RCC 7860 (cell line): ENCODE data around the gene NOXO1.
"Not testable (repeated sequence)": the region's sequence is repeated elsewhere in the genome, so short reads cannot be mapped to it uniquely, and the experiment has no call there.

ENCODE experiments used
- DNase-seq: peaks from one replicate; pipeline ENCODE4 v3.0.0-alpha.2; 2015; ENCODE audit warnings: low spot score
- FAIRE-seq: peaks from 2 replicates; lab custom pipeline; 2012; peaks lifted over from hg19 to GRCh38; lab: Jason Lieb, UNC

NOXO1 gene

DNA sequence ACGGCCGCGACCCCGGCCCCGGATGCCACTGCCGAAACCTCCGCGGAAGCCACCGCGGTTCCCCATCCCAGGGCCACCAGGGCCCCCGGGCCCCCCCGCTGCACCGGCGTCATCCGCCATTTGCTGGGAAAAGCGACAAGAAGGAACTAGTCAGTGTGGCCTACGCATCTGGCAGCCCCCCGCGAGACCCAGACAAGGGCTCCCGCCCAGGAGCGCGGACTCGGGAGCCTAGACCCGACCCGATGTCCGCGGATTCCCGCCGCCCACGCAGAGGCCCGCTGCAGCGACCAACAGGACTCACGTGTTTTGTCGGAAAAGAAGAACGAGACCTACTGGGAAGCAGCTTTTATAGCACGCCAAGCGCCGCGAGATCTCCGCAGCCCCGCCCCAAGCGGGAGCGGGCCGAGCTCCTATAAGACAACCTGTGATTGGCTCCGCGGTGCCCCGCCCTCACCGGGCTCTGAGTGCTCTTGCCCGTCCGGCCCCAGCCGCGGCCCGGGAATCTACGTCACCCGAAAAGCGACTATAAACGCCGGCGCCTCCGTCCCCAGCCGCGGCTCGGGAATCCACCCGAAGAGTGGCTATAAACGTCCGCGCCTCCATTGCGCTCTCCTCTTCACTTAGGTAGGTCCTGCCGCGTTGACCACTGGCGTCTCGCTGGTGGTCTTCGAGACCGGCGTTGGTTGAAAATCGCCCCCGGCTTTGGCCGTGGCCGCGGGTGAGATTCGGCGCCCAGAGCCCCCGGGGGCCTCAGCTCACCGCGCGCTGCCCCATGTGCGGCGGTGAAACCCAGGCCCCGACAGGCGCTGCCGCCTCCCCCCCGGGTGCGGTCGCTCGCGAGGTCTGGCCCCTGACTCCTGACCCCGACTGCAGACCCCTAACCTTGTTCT, 16.5 kb downstream of the NOXO1 start, which contains the start of gene RPS2:
RPS2 (minus strand) TSS at position 321 of the 890 bp plus-strand sequence; CDS start at position 120, 201 bp downstream.
- peak; percentile 97 for DNase-seq
- FAIRE-seq, result peak; percentile 89

GRCh38 chr16:1963806-1964505, 17.3 kb downstream of the NOXO1 start:
- no peak for DNase-seq
- FAIRE-seq, result no peak

DNA sequence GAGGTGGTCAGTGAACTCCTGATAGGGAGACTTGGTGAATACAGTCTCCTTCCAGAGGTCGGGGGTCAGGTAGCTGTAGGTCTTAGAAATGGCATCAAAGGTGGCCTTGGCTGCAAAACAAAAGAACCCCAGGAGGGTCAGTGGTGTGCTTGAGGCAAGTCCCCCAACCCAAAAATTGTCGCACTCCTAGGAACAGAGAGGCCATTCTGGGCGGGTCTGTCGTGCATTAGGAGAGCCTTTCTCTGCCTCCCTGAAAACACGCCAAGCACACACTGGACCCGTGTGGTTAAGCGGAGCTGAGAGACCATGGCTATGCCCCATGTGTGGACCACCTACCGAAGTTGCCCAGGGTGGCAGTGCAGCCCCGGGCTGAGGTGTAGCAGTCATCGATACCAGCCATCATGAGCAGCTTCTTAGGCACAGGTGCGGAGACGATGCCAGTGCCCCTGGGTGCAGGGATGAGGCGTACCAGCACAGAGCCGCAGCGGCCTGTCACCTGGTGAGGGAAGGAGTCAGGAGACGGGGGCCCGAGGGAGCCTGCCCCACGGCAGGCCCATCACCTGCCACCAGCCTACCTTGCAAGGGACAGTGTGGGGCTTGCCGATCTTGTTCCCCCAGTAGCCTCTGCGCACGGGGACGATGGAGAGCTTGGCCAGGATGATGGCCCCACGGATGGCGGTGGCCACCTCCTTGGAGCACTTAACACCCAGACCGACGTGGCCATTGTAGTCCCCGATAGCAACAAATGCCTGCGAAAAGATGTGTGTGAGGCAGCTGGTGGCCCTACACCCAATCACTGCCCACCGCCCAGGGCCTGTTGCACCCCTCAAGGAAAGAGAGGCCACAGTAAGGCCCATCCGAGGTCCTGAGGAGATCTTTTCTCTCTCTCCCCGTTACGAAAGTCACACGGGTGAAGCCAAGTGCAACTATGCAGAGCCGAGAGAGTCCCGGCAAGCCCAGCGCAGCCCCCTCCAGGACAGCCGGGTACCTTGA, 18.8 kb downstream of the NOXO1 start:
- not testable (repeated sequence) for FAIRE-seq, DNase-seq

GRCh38 chr16:1961651-1962067, 19.6 kb downstream of the NOXO1 start:
- FAIRE-seq, result no peak
- DNase-seq, result peak; percentile 9

DNA sequence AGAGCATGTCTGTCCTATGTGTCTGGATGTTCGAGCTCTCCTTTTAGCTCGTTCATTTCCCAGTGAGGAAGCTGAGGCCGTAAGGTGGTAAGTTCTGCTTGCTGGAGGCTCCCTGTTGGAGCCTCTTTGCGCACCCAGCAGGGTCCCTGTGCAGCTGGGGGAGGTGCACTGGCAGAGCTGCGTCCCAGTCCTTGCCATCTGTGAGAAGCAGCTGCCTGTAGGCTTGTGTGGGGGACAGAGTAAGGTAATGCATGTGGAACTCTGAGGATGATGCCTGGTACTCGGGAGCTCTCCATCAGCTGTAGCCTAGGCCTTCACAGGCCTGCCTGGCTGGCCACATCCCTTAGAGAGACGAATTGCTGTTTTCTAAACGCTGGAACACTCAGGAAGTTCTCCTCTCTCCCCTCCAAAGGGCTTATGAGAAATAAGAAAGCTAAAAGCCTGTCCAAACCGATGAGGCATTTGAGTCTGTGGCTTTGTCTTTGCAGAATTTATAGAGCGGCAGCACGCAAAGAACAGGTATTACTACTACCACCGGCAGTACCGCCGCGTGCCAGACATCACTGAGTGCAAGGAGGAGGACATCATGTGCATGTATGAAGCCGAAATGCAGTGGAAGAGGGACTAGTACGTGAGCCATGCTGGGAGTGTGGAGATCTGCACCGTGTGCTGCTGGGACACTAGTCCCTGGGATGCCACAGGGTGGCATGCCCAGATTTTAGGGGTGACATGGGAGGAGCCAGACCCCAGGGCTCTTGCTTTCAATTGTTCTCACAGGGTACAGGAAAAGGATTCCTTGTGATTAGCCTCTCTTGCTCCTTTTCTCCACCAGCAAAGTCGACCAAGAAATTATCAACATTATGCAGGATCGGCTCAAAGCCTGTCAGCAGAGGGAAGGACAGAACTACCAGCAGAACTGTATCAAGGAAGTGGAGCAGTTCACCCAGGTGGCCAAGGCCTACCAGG, 20.3 kb downstream of the NOXO1 start:
- DNase-seq, result peak; percentile 64
- no peak for FAIRE-seq

DNA sequence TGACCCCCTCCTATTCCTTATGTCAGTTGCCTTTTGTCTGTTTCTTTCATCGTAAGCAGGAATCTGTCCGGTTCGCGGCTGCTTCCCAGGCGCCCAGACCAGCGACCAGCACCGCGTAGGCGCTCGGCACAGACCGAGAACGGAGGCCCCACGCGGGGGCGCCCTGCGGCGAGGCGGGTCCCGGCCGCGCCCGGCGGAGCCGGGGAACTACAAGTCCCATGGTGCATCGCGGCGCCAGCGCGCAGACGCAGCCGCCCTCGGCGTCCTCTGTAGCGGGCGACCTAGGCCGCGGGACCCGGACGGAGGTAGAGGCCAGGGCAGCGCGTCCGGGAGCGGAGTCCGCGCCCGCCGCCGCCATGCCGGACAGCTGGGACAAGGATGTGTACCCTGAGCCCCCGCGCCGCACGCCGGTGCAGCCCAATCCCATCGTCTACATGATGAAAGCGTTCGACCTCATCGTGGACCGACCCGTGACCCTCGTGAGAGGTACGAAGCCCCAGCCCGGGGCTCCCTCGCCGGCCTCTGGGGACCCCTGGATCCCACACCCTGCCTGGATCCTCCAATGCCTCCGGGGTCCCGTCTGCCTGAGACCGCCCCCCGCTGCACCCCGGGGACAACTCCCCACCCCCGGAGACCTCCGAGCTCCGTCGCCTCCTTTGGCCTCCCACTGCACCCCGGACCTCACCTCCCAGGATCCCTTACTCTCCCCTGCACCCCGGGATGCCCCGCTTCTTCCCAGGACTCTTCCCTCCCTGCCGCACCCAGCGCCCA, 21.8 kb downstream of the NOXO1 start, which contains the start of gene NDUFB10:
NDUFB10 (plus strand) TSS at position 270 of the 771 bp plus-strand sequence; CDS start at position 357, 87 bp downstream.
- peak; percentile 80 for DNase-seq
- no peak for FAIRE-seq

- no peak for DNase-seq
- no peak for FAIRE-seq
Observed at GRCh38 chr16:1958715-1959268, 22.5 kb downstream of the NOXO1 start.

- not testable (repeated sequence) for DNase-seq, FAIRE-seq
Observed at GRCh38 chr16:1958143-1958491, 23.2 kb downstream of the NOXO1 start.

GRCh38 chr16:1957434-1958142, 23.7 kb downstream of the NOXO1 start:
- not testable (repeated sequence) for FAIRE-seq, DNase-seq

DNA sequence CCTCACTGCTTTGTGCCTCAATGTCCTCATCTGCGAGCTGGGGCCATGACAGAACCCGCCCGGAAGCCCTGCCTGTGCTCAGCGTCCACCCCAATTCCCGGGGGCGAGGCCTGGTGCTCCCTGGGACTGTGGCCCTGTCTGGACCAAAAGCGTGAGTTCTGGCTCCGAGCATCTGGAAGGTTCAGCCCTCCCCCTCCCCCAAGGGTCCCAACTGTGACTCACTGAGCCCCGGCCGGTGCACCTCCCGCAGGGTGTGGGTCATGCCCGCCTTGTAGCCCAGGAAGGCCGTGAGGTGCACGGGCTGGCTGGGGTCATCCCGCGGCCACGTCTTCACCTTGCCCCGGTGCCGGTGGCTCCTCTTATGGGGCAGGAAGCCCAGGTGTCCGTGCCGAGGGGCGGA, 27.5 kb downstream of the NOXO1 start:
- DNase-seq (no peak), FAIRE-seq (no peak)

DNA sequence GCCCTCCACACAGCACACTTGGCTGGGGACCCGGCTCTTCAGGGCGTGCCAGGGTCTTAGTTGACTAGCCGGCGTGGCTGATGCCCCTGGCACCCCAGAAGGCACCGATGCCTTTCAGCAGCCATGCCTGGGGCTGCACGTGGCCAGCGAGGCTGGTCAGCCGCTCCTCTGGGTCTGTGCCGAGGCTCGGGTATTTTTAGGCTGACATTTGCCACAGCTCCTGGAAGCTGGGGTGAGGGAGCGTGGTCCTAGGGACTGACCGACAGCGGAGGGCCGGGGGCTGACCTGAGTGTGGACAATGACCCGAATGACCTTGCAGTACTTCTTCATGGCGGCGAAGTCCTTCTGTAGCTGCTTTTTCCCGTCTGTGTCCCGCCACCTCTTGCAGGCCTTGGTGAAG, 30.7 kb downstream of the NOXO1 start:
- no peak for FAIRE-seq

DNA sequence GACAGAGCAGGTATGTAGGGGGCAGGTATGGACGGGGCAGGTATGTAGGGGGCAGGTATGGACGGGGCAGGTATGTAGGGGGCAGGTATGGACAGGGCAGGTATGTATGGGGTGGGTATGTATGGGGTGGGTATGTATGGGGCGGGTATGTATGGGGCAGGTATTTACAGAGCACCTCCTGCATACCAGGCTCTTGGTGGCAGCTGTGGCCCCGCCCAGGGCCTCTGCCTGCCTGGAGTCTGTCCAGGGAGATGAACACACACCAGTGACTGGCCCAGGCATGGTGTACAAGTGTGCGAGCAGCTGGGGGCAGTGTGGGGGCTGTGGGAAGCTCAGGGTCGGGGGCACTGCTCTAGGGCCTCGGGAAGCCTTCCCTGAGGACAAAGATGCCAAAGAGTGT, 31.2 kb downstream of the NOXO1 start:
- no peak for FAIRE-seq

More for the DNA sequence above, 30.7 kb downstream of the NOXO1 start:
- no peak for DNase-seq

DNA sequence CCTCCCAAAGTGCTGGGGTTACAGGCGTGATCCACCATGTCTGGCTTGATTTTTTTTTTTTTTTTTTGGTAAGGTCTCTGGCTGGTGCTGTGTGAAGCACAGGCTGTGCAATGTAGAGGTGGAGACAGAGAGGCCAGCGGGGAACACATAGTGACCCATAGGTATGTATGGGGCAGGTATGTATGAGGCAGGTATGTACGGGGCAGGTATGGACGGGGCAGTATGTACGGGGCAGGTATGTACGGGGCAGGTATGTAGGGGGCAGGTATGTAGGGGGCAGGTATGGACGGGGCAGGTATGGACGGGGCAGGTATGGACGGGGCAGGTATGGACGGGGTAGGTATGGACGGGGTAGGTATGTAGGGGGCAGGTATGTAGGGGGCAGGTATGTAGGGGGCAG, 31.8 kb downstream of the NOXO1 start:
- DNase-seq, result no peak
- no peak for FAIRE-seq

More for the DNA sequence above, 31.2 kb downstream of the NOXO1 start:
- no peak for DNase-seq

- no peak for DNase-seq
- no peak for FAIRE-seq
Observed at GRCh38 chr16:1947369-1947670, 33.9 kb downstream of the NOXO1 start.

- DNase-seq (no peak), FAIRE-seq (no peak)
Observed at GRCh38 chr16:1946495-1947368, 34.5 kb downstream of the NOXO1 start.

DNA sequence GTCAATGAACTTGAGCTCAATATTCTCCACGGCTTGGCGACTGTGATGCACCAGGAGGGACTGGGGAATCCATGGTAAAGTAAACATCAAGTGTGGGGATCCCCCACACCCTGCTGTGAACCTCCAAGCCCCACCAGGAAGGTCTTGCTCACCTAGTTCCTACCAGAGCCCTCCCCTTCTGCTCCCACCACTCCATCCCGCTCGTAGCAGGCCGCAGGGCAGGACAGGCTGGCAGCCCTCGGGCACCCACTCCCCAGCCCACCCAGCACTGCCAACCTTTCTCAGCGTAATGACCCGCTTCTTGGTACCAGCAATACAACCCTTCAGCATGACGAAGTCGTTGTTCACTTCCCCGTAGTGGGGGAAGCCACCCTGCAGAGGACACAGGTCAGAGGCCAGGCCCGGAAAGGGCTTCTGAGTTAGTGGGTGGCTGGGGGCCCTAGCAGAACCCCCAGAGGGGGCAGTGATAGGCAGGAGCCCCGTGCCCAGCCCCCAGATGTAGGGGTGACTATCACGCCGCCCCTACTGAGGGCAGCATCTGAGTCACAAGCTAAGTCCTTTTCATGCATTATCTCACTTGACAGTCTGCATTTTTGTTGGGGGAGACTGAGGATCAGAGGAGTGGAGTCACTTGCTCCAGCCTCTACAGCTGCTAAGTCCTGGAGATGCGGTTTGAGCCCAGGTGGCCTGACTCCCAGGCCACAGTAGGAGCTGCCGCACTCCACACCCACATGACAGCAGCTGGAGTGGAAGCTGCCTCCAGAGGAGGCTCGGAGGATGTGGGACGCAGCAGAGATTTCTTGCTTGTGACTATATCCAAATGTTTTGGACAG, 35.5 kb downstream of the NOXO1 start:
- FAIRE-seq, result no peak

More for the DNA sequence above, 35.5 kb downstream of the NOXO1 start:
- DNase-seq, result no peak
